GM21367 (cell line): ENCODE measurements around the gene CARD8.

Experiments used
- ATAC-seq: cut with Tn5 transposase; IDR thresholded peaks from one replicate; pipeline ENCODE4 v1.9.1; 2021; ENCODE audit not compliant: unreplicated experiment

Gene CARD8

GRCh38 chr19:48175578-48175977 lies 80.1 kb downstream of the CARD8 start:
- ATAC-seq = no peak

- ATAC-seq = no peak
These were observed 81.2 kb downstream of the CARD8 start for GRCh38 chr19:48174445-48175030.

GRCh38 chr19:48171710-48172109 lies 84.0 kb downstream of the CARD8 start:
- no peak for ATAC-seq

- no peak for ATAC-seq
These were observed 84.8 kb downstream of the CARD8 start for GRCh38 chr19:48170817-48171347.

GRCh38 chr19:48169939-48170803 lies 85.5 kb downstream of the CARD8 start, which contains the start of the genes LIG1 and ZSWIM9:
TSS of gene LIG1 (minus strand) at chr19:48170344. CDS start at chr19:48165566, 4,778 bp downstream.
TSS of gene ZSWIM9 (plus strand) at chr19:48170680. CDS start at chr19:48171803, 1,123 bp downstream.
- ATAC-seq = peak; percentile 46

- no peak for ATAC-seq
These were observed 86.2 kb downstream of the CARD8 start for GRCh38 chr19:48169578-48169938.

GRCh38 chr19:48168689-48169088 lies 87.0 kb downstream of the CARD8 start:
- no peak for ATAC-seq

GRCh38 chr19:48158210-48158790 lies 97.4 kb downstream of the CARD8 start:
- no peak for ATAC-seq
